Measurements from ENCODE around the gene FILIP1L. TPM values are rescaled to one million over a fixed set of nuclear protein-coding genes. Genes with fewer than 3 reads are reported as not detected.
A peak's percentile ranks its signal among the peaks of the same experiment; 100 is the strongest.

FILIP1L gene
- total and polyA plus RNA-seq, 8 donors: 10.6 to 98.4 (median 57.0) TPM

DNA sequence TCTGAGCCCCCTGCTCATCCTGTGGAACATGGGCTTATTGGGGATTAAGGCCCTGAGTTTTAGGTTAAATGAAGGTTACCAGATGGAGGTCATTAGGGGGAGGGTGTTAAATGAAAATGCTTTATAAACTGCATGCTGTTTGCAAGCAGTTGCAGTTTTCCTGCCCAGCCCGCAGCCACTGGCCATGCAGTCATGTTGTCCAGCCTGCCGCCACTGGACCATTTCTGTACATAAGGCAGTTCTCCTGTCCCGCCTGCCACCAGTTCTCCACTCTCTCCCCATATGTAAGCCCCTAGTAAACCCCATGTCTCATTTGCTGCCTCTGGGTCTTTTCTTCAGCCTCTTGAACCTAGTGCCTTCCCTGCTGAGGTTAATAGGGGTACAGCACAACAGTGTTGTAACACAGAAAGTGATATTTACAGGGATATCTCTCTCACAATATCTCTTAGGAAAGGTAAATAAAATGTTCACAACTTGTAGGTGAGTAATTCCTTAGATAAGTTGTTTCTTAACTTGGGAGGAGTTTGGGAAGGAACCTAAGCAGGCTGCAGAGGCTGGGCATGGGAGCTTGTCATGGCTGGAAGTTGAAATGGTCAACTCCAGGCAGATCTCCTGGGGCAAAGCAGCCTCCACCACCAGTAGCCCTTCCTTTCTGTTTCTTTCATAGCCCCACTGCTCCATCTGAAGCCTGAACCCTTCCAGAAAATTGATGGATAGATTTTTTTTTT, 148.5 kb downstream of the FILIP1L start:
- no peaks in the 10 kb centered on the region for H3K27me3 ChIP-seq
- H3K27ac ChIP-seq: peak overlapping the region; percentile 70 to 81 (median 74)
- 41 to 91% (median 53%) methylated on average over 3 of the region's 3 CpGs for WGBS, 5 donors
- peak in 1 of 2 donors; percentile 44 for DNase-seq
- H3K4me3 ChIP-seq: no peak overlapping the region
- H3K9me3 ChIP-seq: no peaks in the 10 kb centered on the region
- peaks cover 16 to 47% (median 29%) of the 10 kb centered on the region in 4 donors for H3K4me1 ChIP-seq
- no peaks in the 10 kb centered on the region for H3K36me3 ChIP-seq
- TF ChIP-seq EP300 (IDR thresholded peaks at IDR 0.05): no peak
- TF ChIP-seq POLR2AphosphoS5 (IDR thresholded peaks at IDR 0.05): peak in 2 of 3 donors; percentile 33 to 52
- intact Hi-C loops (cut with DNase I; ENCODE audit: low total_unique reads): no loop called here

DNA sequence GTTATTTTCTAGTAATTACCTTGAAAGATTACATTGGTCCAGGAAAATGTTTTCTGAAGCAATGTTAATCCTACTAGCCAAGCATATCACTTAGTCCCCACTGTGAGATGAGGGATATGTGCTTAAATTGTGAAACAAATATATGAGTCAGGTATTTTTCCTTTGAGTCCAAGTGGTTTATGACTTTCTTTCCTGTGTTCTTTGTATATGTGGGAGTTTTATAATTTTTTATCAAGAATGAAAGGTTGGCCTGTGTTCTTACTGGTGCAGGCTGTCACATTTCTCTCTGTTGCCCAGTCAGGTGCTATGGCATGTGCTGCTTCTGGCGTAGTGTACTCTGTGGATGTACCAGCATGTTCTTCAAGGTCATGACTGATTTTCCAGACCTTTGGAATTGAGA, 149.2 kb downstream of the FILIP1L start:
- peak; percentile 47 to 63 for DNase-seq
- TF ChIP-seq POLR2AphosphoS5 (IDR thresholded peaks at IDR 0.05): peak in 2 of 3 donors; percentile 21 to 42
- TF ChIP-seq, protein P1, sequence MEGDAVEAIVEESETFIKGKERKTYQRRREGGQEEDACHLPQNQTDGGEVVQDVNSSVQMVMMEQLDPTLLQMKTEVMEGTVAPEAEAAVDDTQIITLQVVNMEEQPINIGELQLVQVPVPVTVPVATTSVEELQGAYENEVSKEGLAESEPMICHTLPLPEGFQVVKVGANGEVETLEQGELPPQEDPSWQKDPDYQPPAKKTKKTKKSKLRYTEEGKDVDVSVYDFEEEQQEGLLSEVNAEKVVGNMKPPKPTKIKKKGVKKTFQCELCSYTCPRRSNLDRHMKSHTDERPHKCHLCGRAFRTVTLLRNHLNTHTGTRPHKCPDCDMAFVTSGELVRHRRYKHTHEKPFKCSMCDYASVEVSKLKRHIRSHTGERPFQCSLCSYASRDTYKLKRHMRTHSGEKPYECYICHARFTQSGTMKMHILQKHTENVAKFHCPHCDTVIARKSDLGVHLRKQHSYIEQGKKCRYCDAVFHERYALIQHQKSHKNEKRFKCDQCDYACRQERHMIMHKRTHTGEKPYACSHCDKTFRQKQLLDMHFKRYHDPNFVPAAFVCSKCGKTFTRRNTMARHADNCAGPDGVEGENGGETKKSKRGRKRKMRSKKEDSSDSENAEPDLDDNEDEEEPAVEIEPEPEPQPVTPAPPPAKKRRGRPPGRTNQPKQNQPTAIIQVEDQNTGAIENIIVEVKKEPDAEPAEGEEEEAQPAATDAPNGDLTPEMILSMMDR (IDR thresholded peaks at IDR 0.05): no peak
- H3K9me3 ChIP-seq: no peaks in the 10 kb centered on the region
- 40 to 81% (median 52%) methylated on average over 1 of the region's 1 CpG for WGBS, 5 donors
- intact Hi-C loops (cut with DNase I; ENCODE audit: low total_unique reads): no loop called here
- H3K36me3 ChIP-seq: no peaks in the 10 kb centered on the region
- no peak overlapping the region for H3K4me3 ChIP-seq
- H3K27ac ChIP-seq: peak overlapping the region; percentile 70 to 81 (median 74)
- no peaks in the 10 kb centered on the region for H3K27me3 ChIP-seq
- H3K4me1 ChIP-seq: peaks cover 20 to 55% (median 34%) of the 10 kb centered on the region in 4 donors

DNA sequence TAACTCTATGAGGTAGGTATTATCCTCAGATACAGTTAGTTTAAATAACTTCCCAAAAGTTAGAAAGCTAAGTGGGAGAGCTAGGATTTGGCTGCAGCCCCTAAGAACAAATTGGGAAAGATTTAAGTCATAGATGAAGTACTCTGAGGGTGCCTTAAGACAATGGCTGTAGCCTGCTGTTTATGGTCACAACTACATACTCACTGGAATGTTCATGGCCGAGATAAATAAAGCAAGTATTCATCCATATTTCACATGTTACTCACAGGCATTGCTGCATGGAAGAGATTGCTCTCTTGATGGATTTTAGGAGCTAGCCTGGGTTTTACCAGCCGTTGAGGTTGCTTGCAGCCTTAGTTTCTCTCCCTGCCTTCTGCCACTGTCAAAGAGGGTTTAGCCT, 151.6 kb downstream of the FILIP1L start:
- WGBS, 5 donors: 58 to 90% (median 82%) methylated on average over 1 to 2 of the region's 2 CpGs
- DNase-seq: no peak
- H3K4me3 ChIP-seq: no peak overlapping the region
- peak in 1 of 3 donors; percentile 24 for TF ChIP-seq POLR2AphosphoS5 (IDR thresholded peaks at IDR 0.05)
- TF ChIP-seq, protein P1 (IDR thresholded peaks at IDR 0.05): no peak
- peaks cover 20 to 64% (median 37%) of the 10 kb centered on the region in 4 donors for H3K4me1 ChIP-seq
- H3K9me3 ChIP-seq: no peaks in the 10 kb centered on the region
- intact Hi-C loops (cut with DNase I; ENCODE audit: low total_unique reads): no loop called here
- H3K36me3 ChIP-seq: no peaks in the 10 kb centered on the region
- H3K27ac ChIP-seq: peak overlapping the region in 1 of 5 donors; percentile 19
- H3K27me3 ChIP-seq: no peaks in the 10 kb centered on the region

DNA sequence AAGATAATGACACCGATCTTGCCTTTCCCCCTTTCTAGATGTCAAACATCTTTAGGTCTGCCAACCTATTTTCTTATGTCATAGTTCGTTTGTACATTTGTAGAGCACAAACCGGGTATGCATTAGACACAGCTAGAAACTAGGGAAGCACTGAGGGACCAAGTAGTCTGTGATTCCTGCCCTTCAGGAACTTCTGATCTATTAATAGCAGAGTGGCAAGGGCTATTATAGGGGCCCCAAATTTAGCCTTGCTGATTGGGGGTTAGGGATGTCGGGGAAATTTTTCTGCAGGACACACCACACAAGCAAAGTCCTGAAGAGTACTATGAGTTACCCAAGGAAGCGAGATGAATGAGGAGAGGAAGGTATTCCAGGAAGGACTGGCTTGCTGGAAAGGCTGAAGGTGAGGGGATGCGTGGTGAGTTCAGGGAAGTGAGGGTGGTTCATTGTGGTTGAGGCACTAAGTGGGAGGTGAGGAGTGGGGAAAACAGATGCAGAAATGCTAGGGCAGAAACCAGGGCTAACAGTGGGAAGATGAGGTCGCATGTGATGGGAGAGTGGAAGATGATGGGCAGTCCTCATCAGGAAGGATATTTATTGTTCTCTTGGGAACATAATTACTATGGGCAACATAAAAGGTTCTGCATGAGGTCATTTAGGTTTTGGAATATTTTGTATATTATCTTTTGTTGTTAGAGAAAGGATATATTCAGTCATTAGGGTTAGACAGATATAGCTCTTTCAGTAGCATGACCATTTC, 152.4 kb downstream of the FILIP1L start:
- intact Hi-C loops (cut with DNase I; ENCODE audit: low total_unique reads): no loop called here
- Histone ChIP-seq H3K9me3 (no peaks in the 10 kb centered on the region), H3K27me3 (no peaks in the 10 kb centered on the region), H3K36me3 (no peaks in the 10 kb centered on the region), H3K27ac (peak overlapping the region in 1 of 5 donors; percentile 60), H3K4me1 (peaks cover 16 to 60% (median 34%) of the 10 kb centered on the region in 4 donors), H3K4me3 (no peak overlapping the region)
- TF ChIP-seq, protein P1 (IDR thresholded peaks at IDR 0.05): no peak
- TF ChIP-seq POLR2A (IDR thresholded peaks at IDR 0.05) (no peak), POLR2AphosphoS5 (IDR thresholded peaks at IDR 0.05) (no peak), EP300 (IDR thresholded peaks at IDR 0.05) (no peak)
- WGBS, 5 donors: 92 to 95% (median 94%) methylated on average over 7 of the region's 7 CpGs
- DNase-seq: no peak

Measured in stomach (tissue), 9 donors.